Fibroblast of pulmonary artery (primary cell): Measurements from ENCODE around the gene GLIS1.

Experiments used
- DNase-seq: peaks from one replicate; pipeline ENCODE4 v3.0.0-alpha.2; 2010; ENCODE audit warnings: low read depth
- H3K4me3 ChIP-seq: replicated peaks from 2 replicates; pipeline ENCODE4 v1.5.1; 2011; ENCODE audit warnings: low read depth, mild to moderate bottlenecking, control low read depth, low read length, moderate library complexity
- CTCF ChIP-seq: IDR thresholded peaks from 2 replicates; pipeline ENCODE4 v1.5.1; 2011; ENCODE audit warnings: mild to moderate bottlenecking, control low read depth, low read length, inconsistent platforms; ENCODE audit errors: missing control alignments

Gene GLIS1

GRCh38 chr1:53462769-53463501 is 276.0 kb downstream of the GLIS1 start:
- no peak for DNase-seq
- H3K4me3 ChIP-seq, result no peak overlapping the region
- TF ChIP-seq CTCF, result no peak

- no peak for DNase-seq
- no peak for TF ChIP-seq CTCF
- H3K4me3 ChIP-seq, result no peak overlapping the region
Observed at GRCh38 chr1:53462193-53462592, 276.8 kb downstream of the GLIS1 start.

- DNase-seq, result no peak
- H3K4me3 ChIP-seq, result no peak overlapping the region
- TF ChIP-seq CTCF, result no peak
Observed at GRCh38 chr1:53461323-53462044, 277.5 kb downstream of the GLIS1 start.

- H3K4me3 ChIP-seq, result no peak overlapping the region
- no peak for DNase-seq
- no peak for TF ChIP-seq CTCF
Observed at GRCh38 chr1:53460666-53461322, 278.2 kb downstream of the GLIS1 start.

- no peak for DNase-seq
- TF ChIP-seq CTCF, result no peak
- no peak overlapping the region for H3K4me3 ChIP-seq
Observed at GRCh38 chr1:53460211-53460634, 278.7 kb downstream of the GLIS1 start.

DNA sequence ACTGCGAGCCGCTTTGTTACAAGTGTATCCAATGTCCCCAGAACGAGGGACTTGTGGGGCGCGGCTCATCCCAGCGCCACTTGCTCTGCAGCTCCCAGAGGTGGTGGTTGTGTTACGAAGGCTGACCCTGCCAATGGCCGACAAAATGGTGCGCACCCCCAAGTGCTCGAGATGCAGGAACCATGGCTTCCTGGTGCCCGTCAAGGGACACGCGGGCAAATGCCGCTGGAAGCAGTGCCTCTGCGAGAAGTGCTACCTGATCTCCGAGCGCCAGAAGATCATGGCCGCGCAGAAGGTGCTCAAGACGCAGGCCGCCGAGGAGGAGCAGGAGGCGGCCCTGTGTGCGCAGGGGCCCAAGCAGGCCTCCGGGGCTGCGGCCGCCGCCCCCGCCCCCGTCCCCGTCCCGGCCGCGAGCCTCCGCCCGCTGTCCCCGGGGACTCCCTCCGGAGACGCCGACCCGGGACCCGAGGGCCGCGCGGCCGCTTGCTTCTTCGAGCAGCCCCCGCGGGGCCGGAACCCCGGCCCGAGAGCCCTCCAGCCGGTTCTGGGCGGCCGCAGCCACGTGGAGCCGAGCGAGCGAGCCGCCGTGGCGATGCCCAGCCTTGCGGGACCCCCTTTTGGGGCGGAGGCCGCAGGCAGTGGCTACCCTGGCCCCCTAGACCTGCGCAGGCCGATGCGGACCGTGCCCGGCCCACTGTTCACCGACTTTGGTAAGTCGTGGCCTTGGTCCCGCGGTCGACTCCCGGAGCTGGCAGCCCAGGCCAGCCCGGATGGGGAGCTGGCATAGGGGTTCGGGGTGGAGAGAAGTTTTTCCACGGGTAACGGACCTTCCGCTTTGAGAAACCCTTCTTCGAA is 279.4 kb downstream of the GLIS1 start, which contains the start of gene DMRTB1:
Gene DMRTB1, plus strand, starts transcription at position 79 of the 855 bp plus-strand sequence. Its CDS starts 55 bp downstream, at position 134.
- H3K4me3 ChIP-seq, result no peak within 1 kb of the TSS
- DNase-seq, result no peak
- TF ChIP-seq CTCF, result no peak
